Measurements from ENCODE around the gene PTPN14. TPM values are rescaled to one million over a fixed set of nuclear protein-coding genes. Genes with fewer than 3 reads are reported as not detected.

The PTPN14 gene
- total RNA-seq, 1 experiment from 2014 or later: 37.5 TPM

DNA sequence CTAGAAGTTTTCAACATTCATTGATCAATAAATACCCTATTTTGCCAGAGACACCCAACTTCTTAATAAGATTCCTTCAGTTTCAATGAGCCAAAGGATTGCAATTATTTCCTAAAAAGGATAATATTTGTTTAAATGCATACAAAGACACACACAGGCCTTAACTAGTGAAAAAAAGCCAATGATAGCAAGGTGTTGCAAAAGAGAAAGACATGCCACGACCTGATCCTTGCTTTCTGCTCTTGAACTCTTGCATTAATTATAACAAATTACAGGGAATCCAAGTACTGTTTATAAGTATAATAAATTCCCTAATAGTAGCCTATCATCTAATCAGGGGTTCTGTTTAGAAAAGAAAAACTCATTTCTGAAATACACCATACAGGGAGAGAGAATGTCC is 131.1 kb downstream of the PTPN14 start (continued):
- TF ChIP-seq, protein P1, sequence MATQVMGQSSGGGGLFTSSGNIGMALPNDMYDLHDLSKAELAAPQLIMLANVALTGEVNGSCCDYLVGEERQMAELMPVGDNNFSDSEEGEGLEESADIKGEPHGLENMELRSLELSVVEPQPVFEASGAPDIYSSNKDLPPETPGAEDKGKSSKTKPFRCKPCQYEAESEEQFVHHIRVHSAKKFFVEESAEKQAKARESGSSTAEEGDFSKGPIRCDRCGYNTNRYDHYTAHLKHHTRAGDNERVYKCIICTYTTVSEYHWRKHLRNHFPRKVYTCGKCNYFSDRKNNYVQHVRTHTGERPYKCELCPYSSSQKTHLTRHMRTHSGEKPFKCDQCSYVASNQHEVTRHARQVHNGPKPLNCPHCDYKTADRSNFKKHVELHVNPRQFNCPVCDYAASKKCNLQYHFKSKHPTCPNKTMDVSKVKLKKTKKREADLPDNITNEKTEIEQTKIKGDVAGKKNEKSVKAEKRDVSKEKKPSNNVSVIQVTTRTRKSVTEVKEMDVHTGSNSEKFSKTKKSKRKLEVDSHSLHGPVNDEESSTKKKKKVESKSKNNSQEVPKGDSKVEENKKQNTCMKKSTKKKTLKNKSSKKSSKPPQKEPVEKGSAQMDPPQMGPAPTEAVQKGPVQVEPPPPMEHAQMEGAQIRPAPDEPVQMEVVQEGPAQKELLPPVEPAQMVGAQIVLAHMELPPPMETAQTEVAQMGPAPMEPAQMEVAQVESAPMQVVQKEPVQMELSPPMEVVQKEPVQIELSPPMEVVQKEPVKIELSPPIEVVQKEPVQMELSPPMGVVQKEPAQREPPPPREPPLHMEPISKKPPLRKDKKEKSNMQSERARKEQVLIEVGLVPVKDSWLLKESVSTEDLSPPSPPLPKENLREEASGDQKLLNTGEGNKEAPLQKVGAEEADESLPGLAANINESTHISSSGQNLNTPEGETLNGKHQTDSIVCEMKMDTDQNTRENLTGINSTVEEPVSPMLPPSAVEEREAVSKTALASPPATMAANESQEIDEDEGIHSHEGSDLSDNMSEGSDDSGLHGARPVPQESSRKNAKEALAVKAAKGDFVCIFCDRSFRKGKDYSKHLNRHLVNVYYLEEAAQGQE (IDR thresholded peaks at IDR 0.05; ENCODE audit: low read depth): no peak

DNA sequence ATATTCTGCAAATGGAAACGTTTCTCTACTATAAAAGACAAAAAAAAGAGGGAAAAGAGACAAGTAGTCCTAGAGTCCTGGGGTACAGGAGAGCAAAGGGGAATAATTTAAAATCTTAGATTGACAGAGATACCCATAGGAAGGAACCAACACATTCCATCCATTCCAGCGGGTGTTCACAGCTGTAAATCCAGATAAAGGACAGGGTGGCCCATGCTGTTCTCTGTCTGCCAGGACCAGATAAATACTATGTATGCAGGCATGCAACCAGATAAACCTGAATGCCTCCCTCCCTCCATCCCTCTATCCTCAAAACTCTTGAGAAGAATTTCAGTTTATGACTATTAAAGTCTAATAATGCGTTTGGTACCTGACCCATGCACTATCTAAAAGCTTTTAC is 131.8 kb downstream of the PTPN14 start:
- no peaks in the 10 kb centered on the region for H3K9me2 ChIP-seq (ENCODE audit: insufficient read depth)
- H3K36me3 ChIP-seq (ENCODE audit: control insufficient read depth in 1 of 2, insufficient read depth in 2 of 2, low read length in 2 of 2): no peaks in the 10 kb centered on the region
- H3K4me1 ChIP-seq (ENCODE audit: control insufficient read depth in 1 of 2, insufficient read depth in 2 of 2, low read length in 2 of 2): peaks cover 4 to 12% of the 10 kb centered on the region in 2 experiments; a peak in 3 of 4 replicates
- no peak overlapping the region for H3K4me3 ChIP-seq (replicated peaks in 1 of 2; ENCODE audit: low read depth in 1 of 2, low read length in 2 of 2)
- TF ChIP-seq JUND (IDR thresholded peaks at IDR 0.05) (no peak), ZNF274 (IDR thresholded peaks at IDR 0.05; ENCODE audit: low read depth, low read length) (no peak), POLR2A (IDR thresholded peaks at IDR 0.05; ENCODE audit: borderline replicate concordance, extremely low read depth, insufficient read depth, insufficient read length) (no peak), RAD21 (IDR thresholded peaks at IDR 0.05; ENCODE audit: low read depth) (no peak)
- TF ChIP-seq, protein P2, sequence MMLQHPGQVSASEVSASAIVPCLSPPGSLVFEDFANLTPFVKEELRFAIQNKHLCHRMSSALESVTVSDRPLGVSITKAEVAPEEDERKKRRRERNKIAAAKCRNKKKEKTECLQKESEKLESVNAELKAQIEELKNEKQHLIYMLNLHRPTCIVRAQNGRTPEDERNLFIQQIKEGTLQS (IDR thresholded peaks at IDR 0.05): no peak
- CTCF ChIA-PET: no interaction called here
- H3K4me2 ChIP-seq (ENCODE audit: low read length): no peak overlapping the region
- no peak for DNase-seq (ENCODE audit: low read depth, low spot score)
- no peak for ATAC-seq
- POLR2A ChIA-PET: no interaction called here
- no peaks in the 10 kb centered on the region for H3K9me3 ChIP-seq (ENCODE audit: control insufficient read depth in 1 of 2, insufficient read depth in 1 of 2, low read depth in 1 of 2, low read length in 2 of 2)
- no TSS peak for BruUV-seq (replicated peaks)
- H4K20me1 ChIP-seq (ENCODE audit: insufficient read depth): peaks cover 4% of the 10 kb centered on the region; the same call in 1 of the 2 replicates
- intact Hi-C loops (cut with micrococcal nuclease): no loop called here
- peaks cover 8% of the 10 kb centered on the region; the same call in 1 of the 2 replicates for H3K79me2 ChIP-seq (ENCODE audit: insufficient read depth, low read length)
- RAD21 ChIA-PET (ENCODE audit: low non-redundant PET in 1 of 2, low total read pairs in 2 of 2, uncharacterized antibody in 2 of 2, unreplicated experiment in 2 of 2): no interaction called here
- H3K9ac ChIP-seq (ENCODE audit: low read length): no peak overlapping the region
- H2AFZ ChIP-seq (ENCODE audit: low read depth, low read length, poor library complexity, severe bottlenecking): no peak overlapping the region
- no peaks in the 10 kb centered on the region for H3K27me3 ChIP-seq (ENCODE audit: insufficient read depth, low read length)
- no peak overlapping the region for H3K27ac ChIP-seq (ENCODE audit: low read depth, low read length)
